HG03139 (cell line): ENCODE data around the gene SOX12.
A peak's percentile ranks its signal among the peaks of the same experiment; 100 is the strongest.

Source experiments
- ATAC-seq: cut with Tn5 transposase; IDR thresholded peaks from one replicate; pipeline ENCODE4 v1.9.1; 2021; ENCODE audit not compliant: unreplicated experiment

Gene SOX12

GRCh38 chr20:325045-325888 lies at the start of gene SOX12:
Gene SOX12, plus strand, starts transcription at chr20:325552. Its CDS starts 373 bp downstream, at chr20:325925.
- peak; percentile 51 for ATAC-seq

DNA sequence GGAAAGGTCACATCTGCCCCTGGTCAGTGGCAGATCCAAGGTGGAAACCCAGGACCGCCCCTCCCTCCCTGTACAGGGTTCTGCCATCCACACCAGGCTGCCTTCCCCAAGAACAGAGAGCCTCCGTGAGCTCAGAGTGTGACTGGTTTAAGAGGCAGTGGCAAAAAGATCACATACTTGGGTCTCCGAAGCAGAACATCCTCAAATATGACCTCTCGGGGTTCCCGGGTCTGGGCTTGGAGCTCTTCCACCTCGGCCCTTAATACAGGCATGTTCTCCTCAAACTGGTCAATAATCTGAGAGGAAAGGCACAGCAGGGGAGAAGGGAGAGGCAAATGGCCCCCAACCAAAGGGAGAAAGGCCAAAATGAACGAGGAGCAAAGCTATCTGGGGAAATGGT lies 49.6 kb upstream of the SOX12 start:
- no peak for ATAC-seq

- no peak for ATAC-seq
These were observed 48.5 kb upstream of the SOX12 start for GRCh38 chr20:276620-277495.

DNA sequence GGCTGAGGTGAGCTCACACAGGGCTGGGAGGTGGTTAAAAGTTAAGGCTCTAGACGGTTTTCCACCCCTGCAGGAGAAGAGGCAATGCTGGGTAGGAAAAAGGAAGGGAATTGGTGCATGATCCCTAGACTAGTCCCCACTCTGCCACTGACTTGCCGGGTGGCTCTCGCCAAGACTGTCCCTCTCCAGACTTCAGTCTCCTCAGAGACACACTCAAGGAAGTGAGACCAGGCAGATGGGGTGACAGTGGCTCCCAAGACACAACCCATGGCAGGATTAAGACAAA lies 47.9 kb upstream of the SOX12 start:
- no peak for ATAC-seq

GRCh38 chr20:278181-278580 lies 47.2 kb upstream of the SOX12 start:
- ATAC-seq: no peak

- no peak for ATAC-seq
These were observed 46.5 kb upstream of the SOX12 start for GRCh38 chr20:278607-279571.

DNA sequence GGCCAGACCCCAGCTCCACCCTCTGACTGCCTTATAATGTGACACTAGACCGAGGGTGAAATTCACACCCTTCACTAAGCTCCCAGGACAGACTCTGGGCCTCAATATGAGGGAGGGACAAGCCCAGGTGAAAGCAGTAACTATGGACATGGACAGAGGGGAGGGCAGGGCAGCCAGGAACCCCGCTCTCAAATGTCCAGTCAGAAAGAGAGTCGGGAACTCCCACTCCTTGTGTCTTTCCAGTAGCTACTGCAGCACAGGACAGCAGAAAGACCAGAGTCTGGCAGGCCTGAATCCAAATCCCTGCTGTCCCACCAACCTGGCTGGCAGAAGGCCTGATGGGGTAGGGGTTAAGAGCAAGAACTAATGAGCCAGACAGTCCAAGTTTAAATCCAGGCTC lies 41.2 kb upstream of the SOX12 start:
- ATAC-seq: no peak

DNA sequence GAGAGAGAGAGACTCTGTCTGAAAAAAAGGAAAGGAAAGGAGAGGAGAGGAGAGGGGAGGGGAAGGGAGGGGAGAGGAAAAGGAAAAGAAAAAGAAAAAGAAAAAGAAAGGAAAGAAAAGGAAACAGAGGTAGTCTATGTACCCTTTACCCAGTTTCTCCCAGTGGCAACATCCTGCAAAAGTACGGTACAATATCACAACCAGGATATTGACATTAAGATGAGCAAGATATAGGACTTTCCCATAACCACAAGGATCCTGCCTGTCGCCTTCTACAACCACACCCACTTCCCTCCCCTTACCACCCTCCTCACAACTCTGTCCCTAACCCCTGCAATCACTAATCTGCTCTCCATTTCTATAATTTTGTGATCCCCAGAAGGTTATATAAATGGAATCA lies 38.8 kb upstream of the SOX12 start:
- no peak for ATAC-seq

DNA sequence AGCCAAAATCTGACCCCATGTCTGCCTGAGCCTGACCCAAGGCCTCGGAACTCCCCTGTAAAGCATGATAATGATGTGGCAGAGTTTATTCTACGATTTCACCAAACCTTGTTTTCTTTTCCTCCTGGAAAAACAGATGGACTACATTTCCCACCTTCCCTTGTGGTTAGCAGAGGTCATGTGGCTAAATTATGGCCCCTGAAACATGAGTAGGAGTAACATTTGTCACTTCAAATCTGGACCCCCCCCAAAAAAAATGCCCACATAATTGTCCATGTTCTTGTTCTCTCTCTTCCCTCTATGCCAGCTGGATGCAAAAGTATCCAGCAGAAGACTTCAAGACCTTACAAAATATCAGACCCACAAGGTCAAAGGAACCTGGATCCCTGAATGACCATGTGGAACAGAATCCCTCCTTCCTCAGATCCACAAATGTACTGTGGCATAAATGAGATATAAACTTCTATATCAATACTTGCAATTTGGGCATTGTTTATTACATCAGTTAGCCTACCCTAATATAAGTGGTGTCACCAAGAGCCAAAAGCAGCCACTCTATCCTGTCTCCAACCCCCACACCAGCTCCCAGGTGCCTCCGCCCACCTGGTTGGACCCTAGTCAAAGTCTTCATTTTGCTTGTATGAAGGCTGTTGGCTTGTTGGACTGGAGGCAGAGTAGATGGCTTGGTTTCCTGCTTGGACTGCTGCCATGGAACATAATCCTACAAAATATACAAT lies 36.2 kb upstream of the SOX12 start:
- no peak for ATAC-seq

GRCh38 chr20:289693-290083 lies 35.7 kb upstream of the SOX12 start:
- ATAC-seq: no peak

GRCh38 chr20:290084-290831 lies 35.1 kb upstream of the SOX12 start, which contains the start of gene C20orf96:
Gene C20orf96, minus strand, starts transcription at chr20:290750. Its CDS starts 140 bp downstream, at chr20:290610.
- peak; percentile 79 for ATAC-seq

- ATAC-seq: no peak
These were observed 30.8 kb upstream of the SOX12 start for GRCh38 chr20:294602-295001.

DNA sequence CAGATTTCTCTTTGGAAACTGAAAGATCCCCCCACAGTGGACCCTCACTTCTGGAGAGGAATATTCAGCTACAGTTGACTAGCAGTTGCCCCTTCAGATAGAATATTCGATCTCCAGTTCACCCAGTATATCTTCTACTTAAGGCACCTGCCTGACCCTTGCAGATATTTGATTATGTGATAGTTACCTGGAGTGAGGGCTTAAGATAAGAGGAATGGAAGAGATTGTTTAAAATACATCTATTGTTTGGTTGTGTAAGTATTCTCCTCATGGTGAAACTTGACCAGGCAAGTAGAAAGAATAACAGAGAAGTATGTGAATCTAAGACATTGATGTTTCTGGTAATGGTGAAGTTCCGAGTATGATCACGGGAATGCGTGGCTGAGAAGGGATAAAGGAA lies 29.5 kb upstream of the SOX12 start:
- no peak for ATAC-seq

DNA sequence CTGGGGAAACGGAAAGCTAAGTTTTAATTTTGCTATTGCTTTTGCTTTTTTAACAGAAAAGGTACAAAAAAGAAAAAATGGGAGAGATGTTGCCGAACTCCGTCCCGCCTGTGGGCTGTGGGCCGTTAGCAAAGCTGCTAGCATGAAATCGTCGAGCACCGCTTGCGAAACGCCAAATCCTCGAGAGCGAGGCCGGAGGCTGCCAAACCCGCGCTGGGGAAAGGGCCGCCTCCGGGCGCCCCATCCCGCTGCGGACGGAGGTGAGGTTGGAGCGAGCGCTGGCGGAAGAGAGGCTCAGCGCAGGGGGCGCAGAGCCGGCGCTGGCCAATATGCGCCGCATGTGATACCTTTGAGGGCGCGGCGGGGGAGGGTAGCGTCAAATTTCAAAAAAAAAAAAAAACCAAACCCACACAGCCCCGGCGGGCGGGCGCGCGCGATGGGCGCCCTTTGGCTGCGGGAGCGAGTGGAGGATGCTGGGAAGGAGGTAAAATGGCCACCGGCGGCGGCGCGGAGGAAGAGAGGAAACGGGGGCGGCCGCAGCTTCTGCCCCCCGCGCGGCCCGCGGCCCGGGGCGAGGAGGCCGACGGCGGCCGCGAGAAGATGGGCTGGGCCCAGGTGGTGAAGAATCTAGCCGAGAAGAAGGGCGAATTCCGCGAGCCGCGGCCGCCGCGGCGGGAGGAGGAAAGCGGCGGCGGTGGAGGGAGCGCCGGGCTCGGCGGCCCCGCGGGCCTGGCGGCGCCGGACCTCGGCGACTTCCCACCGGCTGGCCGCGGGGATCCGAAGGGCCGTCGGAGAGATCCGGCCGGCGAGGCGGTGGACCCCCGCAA lies 28.0 kb upstream of the SOX12 start, which contains the start of gene ZCCHC3:
TSS of gene ZCCHC3 (plus strand) at position 473 of the 827 bp plus-strand sequence. CDS start at position 490, 17 bp downstream.
- peak; percentile 81 for ATAC-seq

- peak; percentile 21 for ATAC-seq
These were observed 27.2 kb upstream of the SOX12 start for GRCh38 chr20:297925-298775.

DNA sequence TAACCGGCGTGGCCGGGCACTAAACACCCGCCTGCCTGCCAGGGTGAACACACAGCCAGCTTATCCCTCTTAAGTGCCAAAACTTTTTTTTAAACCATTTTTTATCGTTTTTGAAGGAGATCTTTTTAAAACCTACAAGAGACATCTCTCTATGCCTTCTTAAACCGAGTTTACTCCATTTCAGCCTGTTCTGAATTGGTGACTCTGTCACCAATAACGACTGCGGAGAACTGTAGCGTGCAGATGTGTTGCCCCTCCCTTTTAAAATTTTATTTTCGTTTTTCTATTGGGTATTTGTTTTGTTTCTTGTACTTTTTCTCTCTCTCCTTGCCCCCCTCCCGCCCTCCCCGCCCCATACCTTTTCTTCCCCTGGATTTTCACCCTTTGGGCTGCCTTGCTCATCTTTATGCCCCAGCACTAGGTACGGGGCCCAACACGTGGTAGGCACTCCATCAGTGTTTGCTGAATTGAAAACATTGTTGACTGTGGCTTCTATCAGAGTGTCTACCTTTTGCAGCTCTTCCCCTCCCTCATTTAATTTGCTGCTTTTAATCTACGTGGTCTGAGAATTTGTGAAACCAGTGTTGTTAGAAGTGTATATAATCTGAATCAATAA lies 26.5 kb upstream of the SOX12 start:
- ATAC-seq: no peak

DNA sequence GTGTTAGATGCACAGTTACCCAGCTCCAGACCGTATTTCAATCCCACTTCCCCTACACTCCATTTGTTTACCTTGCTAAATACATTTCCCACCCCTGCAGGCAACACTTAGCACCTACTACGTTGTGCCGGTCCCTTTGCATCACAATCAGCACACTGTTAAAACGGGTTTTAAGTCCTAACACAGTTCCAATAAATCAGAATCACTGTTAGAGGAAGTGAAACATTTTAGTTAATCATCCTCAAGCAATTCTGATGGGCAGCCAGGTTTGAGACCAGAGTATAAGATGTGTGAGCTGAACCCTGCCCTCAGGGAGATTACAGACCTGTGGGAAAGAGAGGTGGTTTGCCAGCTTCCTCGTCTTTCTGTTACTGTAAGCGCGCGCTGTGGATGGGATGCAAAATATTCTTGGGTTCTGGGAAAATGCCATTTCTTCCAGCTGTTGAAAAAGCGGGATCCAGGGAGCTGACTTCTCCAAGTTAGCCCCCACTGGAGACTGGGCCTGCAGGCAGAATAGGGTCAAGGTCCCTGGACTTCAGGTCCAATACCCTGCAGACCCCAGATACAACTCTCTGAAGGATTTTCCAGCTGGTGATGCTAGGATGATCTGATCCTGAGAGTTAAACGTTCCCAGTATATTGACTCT lies 24.9 kb upstream of the SOX12 start:
- no peak for ATAC-seq
